HG03103 (cell line): Measurements from ENCODE around the gene NPFFR1.

ENCODE experiments used
- ATAC-seq: cut with Tn5 transposase; IDR thresholded peaks from one replicate; pipeline ENCODE4 v1.9.1; 2021; ENCODE audit warnings: low read depth; ENCODE audit not compliant: unreplicated experiment

Gene NPFFR1

DNA sequence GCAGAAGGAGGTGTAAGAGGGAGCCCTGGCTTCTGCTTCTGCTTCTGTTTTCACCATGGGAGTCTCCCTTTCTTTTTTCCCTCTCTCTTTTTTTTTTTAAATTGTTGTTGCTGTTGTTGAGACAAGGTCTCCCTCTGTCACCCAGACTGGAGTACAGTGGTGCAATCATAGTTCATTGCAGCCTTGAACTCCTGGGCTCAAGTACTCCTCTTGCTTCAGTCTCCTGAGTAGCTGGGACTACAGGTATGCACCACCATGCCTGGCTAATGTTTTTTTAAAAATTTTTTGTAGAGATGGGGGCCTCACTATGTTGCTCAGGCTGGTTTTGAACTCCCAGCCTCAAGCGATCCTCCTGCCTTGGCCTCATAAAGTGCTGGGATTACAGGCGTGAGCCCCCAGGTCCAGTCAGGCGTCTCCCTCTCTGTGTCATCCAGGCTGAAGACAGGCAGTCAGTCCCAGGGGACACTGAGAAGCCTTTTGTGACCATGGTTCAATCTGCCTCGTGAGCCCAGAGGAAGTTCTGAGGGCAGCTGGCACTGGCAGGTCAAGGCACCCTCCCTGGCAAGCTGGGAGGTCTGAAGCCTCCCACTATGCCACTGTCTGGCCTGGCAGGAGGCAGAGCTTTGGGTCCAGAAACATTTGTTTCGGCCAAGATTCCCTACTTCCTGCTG, 33.6 kb upstream of the NPFFR1 start:
- ATAC-seq, result no peak

DNA sequence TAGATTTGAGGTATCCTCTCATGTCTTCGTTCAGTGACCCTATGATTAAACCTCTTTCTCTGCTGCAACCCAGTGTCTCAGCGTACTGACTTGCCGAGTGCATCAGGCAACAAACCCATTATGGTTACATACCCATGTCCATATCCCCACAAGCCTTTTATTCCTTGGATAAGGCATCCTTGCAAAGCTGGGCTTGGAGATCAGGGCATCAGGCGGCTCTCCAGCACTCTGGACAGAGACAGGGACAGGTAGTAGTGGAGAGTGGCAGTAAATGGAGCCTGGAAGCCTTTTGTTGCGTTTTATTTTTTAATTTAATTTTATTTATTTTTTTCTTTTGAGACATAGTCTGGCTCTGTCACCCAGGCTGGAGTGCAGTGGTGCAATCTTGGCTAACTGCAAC, 32.0 kb upstream of the NPFFR1 start:
- ATAC-seq, result no peak

DNA sequence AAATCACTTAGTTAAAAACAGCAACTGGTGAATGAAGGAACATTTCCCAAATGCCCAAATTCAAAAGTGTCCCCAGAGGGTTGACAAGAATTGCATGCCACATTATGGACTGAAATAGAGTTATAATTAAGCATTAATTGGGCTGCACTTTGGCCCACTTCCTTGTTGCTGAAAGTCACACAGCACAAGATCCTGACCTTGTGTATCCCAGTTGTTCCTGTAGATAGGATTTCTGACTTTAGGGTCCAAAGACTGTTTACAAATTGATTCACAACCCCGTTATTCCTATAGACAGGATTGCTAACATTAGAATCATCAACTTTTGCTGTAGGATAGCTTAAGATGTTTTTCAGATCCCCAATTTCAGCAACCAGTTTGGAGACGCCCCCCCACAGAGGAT, 31.5 kb upstream of the NPFFR1 start:
- ATAC-seq, result no peak

DNA sequence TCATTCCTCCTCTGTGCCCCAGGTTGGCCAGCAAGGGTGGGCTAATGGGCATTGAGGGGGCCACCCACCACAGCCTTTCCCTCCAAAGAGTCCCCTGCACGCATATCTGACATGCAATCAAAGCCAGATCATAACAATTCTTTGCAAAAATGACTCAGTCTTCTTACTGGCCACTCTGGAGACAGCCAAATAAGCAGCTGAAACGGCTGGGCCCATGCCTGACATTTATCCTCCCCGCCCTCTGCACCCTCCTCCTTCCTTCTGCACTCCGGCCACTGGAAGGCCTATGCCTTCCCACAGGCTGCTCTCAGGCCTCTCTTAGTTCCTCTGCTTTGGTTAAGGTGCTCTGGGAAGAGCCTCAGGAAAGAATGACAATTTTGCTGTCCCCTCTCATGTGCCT, 29.2 kb upstream of the NPFFR1 start:
- ATAC-seq, result no peak

- no peak for ATAC-seq
Observed at GRCh38 chr10:70312249-70312648, 28.4 kb upstream of the NPFFR1 start.

DNA sequence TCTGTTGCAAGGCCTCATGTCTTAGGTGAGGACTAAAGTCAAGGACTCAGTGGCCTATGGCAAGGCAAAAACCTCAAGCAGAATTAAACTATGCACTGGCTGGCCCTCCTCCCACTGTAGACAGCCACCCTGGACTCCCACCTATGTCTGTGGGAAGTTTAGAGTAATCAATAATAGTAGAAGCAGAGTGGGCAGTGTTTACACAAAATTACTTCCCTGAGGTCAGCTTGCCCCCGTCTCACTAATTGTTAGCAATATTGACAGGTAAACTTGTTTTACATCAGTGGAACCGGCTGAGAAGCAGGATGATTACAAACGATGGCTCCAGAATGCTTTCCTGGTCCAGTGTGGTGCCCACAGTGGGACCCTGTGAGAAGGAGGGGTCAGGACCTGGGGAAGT, 27.9 kb upstream of the NPFFR1 start:
- no peak for ATAC-seq

DNA sequence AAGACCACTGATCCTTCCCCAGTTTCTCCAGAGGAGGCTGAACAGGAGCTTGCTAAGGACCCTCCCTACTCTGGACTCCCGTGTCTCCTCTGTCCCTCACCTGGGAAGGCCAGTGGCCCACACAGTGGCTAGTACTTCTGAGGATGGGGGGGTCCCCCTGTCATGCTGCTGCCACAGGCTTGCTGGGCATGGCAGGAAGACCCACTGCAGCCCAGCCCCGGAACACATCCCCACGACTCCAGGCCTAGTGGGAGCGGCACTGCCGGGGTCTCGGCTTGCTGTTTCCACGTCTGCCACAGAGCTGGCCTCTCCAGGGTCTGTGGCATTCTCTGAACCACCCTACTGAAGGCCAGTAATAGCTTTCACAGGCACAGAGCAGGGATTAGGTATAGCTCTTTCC, 25.9 kb upstream of the NPFFR1 start:
- ATAC-seq, result no peak

DNA sequence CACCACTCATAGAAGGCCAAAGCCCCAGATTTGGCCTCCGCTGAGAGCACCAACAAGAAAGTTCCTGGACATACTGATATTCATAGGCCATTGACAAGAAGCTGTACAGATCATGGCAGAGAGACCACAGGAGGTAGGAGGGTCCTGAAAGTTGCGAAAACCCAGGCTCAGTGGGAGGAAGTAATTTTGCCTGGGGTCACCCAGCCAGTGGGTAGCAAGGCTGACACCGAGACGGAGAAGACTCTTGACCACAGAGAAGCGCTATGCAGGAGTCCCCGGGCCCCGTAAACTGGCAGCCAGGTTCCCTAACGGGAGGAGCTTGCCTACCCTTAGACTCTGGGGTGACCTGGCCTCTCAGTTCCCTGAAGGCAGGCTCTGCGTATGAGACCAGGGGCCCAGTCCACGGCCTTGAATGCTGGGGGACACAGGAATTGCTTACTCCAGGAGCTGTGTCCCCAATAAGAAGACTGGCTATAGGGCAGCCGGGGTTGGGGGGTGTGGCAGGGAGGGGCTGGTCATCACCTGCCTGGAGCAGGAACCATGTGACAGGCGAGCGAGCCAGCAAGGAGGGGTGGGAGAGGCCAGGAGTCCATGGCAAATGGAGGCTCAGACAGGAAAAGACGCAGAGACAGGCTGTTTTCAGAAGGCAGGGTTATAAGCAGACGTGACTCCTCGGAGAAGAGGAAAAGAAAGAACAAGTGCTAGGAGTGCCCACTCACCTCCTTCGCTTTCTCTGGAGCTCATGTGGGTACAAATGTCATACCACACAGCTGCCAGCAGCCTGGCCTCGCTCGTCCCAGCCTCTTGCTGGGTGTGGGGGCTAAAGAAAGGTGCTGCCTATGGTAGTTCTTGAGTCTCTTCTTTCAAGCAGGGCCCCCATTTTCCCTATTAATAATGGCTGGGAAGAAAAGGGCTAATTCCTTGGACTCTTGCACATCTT, 24.6 kb upstream of the NPFFR1 start:
- ATAC-seq, result no peak

GRCh38 chr10:70306886-70307520, 23.2 kb upstream of the NPFFR1 start:
- no peak for ATAC-seq

GRCh38 chr10:70306181-70306705, 22.4 kb upstream of the NPFFR1 start:
- no peak for ATAC-seq

GRCh38 chr10:70303730-70304129, 19.9 kb upstream of the NPFFR1 start:
- no peak for ATAC-seq

- ATAC-seq, result no peak
Observed at GRCh38 chr10:70302292-70302691, 18.5 kb upstream of the NPFFR1 start.

GRCh38 chr10:70300908-70301597, 17.2 kb upstream of the NPFFR1 start:
- no peak for ATAC-seq

DNA sequence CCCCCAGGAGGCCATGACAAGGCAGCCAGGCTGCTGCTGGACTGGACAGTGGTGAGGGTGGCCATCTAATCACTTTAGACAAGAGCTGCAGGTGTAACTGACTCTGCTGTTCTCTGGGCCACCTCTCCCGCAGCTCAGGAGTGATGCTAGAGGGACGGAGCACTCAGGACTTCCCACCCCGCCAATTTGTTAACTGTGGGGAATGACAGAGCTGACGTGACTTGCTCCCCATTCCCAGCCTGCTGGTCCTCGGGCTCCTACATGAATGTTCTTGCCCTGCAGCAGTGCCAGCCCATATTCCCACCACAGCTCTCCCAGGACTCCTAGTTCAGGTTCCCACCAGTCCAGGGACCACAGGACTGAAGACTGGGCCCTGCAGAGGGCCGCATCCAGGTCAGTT, 16.7 kb upstream of the NPFFR1 start:
- no peak for ATAC-seq

- no peak for ATAC-seq
Observed at GRCh38 chr10:70299876-70300275, 16.1 kb upstream of the NPFFR1 start.

- no peak for ATAC-seq
Observed at GRCh38 chr10:70298393-70298792, 14.6 kb upstream of the NPFFR1 start.

DNA sequence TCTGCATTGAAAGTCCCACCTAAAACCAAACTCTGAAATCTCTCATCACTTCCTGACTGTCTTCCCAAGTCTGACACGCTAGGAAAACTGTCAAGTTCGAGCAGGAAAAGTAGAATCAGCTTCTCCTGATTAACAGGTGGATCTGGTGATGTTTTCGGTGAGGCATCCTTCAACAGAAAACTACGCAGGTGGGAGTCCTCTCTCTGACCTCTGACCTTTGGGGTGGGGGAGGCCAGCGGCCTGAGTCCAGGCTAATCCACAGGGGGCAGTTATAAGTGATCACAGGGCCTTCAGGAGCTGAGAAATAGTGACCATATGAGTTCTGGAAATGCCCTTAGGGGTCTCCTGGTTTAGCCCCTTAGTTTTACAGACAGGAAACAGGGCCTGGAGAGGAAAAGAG, 13.4 kb upstream of the NPFFR1 start:
- ATAC-seq, result no peak

DNA sequence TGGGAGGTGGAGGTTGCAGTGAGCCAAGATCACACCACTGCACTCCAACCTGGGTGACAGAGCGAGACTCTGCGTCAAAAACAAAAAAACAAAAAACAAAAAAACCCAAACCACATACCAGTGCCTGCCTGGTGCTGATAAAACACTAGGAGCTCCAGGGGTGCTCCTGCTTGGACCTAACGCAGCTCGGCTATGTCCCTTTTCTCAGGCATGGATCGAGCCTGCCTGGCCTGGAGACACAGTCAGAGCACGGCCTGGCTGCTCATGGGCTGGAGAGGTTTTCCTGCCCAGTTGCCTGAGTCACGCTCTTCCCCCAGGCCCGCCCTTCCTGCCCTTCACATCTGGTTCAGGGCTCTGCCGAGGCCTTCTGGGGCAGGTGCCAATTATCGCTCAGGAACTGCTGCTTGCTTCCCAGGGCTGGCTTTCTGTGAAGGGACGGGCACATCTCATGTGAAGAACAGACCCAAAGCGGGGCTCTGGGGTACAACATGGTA, 12.6 kb upstream of the NPFFR1 start:
- no peak for ATAC-seq

DNA sequence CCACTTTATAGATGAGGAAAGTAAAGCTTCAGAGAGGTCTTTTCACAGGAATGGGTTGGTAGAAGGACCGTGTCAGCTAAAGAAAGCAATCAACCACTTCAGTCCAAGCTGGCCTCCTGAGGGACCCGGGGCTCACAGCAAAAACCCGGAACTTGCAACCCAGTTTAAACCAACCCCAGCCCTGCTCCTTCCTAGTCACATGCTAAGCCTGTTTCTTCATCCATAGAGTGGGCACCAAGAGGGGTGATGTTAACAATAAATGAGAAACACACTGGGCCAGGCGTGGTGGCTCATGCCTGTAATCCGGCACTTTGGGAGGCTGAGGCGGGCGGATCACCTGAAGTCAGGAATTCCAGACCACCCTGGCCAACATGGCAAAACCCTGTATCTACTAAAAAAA, 12.1 kb upstream of the NPFFR1 start:
- ATAC-seq, result no peak

- ATAC-seq, result no peak
Observed at GRCh38 chr10:70295321-70295720, 11.5 kb upstream of the NPFFR1 start.
